Liver (tissue), 9 donors: ENCODE results near the gene NUTF2. TPM values are rescaled to one million over a fixed set of nuclear protein-coding genes. Genes with fewer than 3 reads are reported as not detected.

Experiments
- DNase-seq: peaks from one replicate; pipeline ENCODE4 v3.0.0-alpha.2; 2017; ENCODE audit warnings: low spot score
- H3K27ac ChIP-seq, 2 donors: one replicate each; pipeline ENCODE4 v1.7.0; 2013; ENCODE audit warnings: inconsistent platforms in 2 of 2, low read length in 2 of 2, control low read depth in 1 of 2, low read depth in 1 of 2, mild to moderate bottlenecking in 1 of 2
- H3K27me3 ChIP-seq, 4 donors: one replicate each; pipeline versions ENCODE4 v1.6.1 to v1.7.0; 2013; ENCODE audit warnings: low read length in 3 of 4, inconsistent platforms in 1 of 4, mild to moderate bottlenecking in 1 of 4, moderate library complexity in 1 of 4; ENCODE audit not compliant: control insufficient read depth in 4 of 4, insufficient read depth in 4 of 4
- H3K36me3 ChIP-seq, 4 donors: one replicate each; pipeline versions ENCODE4 v1.6.1 to v1.7.0; 2013; ENCODE audit warnings: low read length in 3 of 4, mild to moderate bottlenecking in 3 of 4, low read depth in 1 of 4, moderate library complexity in 1 of 4; ENCODE audit not compliant: control insufficient read depth in 4 of 4, insufficient read depth in 3 of 4
- H3K4me1 ChIP-seq, 4 donors: one replicate each; pipeline versions ENCODE4 v1.6.1 to v1.7.0; 2013; ENCODE audit warnings: low read length in 3 of 4, mild to moderate bottlenecking in 3 of 4, moderate library complexity in 1 of 4; ENCODE audit not compliant: control insufficient read depth in 4 of 4, insufficient read depth in 4 of 4
- H3K4me3 ChIP-seq, 3 donors: one replicate each; pipeline versions ENCODE4 v1.6.1 to v1.7.0; 2013; ENCODE audit warnings: low read length in 3 of 3, control low read depth in 1 of 3, low read depth in 1 of 3, mild to moderate bottlenecking in 1 of 3
- H3K9ac ChIP-seq, 2 donors: one replicate each; pipeline ENCODE4 v1.7.0; 2013; ENCODE audit warnings: low read length in 2 of 2, mild to moderate bottlenecking in 2 of 2, moderate library complexity in 2 of 2, control low read depth in 1 of 2, low read depth in 1 of 2
- H3K9me3 ChIP-seq, 4 donors: one replicate each; pipeline versions ENCODE4 v1.6.1 to v1.7.0; 2013; ENCODE audit warnings: low read length in 3 of 4; ENCODE audit not compliant: control insufficient read depth in 4 of 4
- EGR1 ChIP-seq, 2 donors: IDR thresholded peaks; 2 replicates each; pipeline ENCODE4 v1.6.1; 2016 to 2018; ENCODE audit warnings: antibody characterized with exemption in 2 of 2, low read depth in 2 of 2
- FOXA1 ChIP-seq: IDR thresholded peaks from 2 replicates; pipeline ENCODE4 v1.6.1; 2016; ENCODE audit warnings: antibody characterized with exemption
- FOXA2 ChIP-seq: IDR thresholded peaks from 2 replicates; pipeline ENCODE4 v1.6.1; 2016; ENCODE audit warnings: antibody characterized with exemption
- GABPA ChIP-seq, 2 donors: IDR thresholded peaks in 1 of 2; conservative IDR thresholded peaks in 1 of 2; 2 replicates each; pipeline ENCODE4 v1.6.1; 2016; ENCODE audit warnings: antibody characterized with exemption in 2 of 2, mild to moderate bottlenecking in 1 of 2, moderate library complexity in 1 of 2
- HNF4A ChIP-seq, 2 donors: conservative IDR thresholded peaks; 2 replicates each; pipeline ENCODE4 v1.6.1; 2016; ENCODE audit warnings: antibody characterized with exemption in 2 of 2, mild to moderate bottlenecking in 2 of 2
- HNF4G ChIP-seq: IDR thresholded peaks from 2 replicates; pipeline ENCODE4 v1.6.1; 2016; ENCODE audit warnings: antibody characterized with exemption
- JUND ChIP-seq, 2 donors: IDR thresholded peaks; 2 replicates each; pipeline ENCODE4 v1.6.1; 2016; ENCODE audit warnings: antibody characterized with exemption in 2 of 2
- NR2F2 ChIP-seq: IDR thresholded peaks from 2 replicates; pipeline ENCODE4 v1.6.1; 2016; ENCODE audit warnings: antibody characterized with exemption
- RAD21 ChIP-seq, 2 donors: IDR thresholded peaks; 2 replicates each; pipeline ENCODE4 v1.6.1; 2016; ENCODE audit warnings: antibody characterized with exemption in 2 of 2, mild to moderate bottlenecking in 2 of 2
- RXRA ChIP-seq, 2 donors: IDR thresholded peaks; 2 replicates each; pipeline ENCODE4 v1.6.1; 2017 to 2018; ENCODE audit warnings: antibody characterized with exemption in 2 of 2, mild to moderate bottlenecking in 1 of 2
- SP1 ChIP-seq: IDR thresholded peaks from 2 replicates; pipeline ENCODE4 v1.6.1; 2018; ENCODE audit warnings: antibody characterized with exemption, mild to moderate bottlenecking
- TAF1 ChIP-seq: conservative IDR thresholded peaks from 2 replicates; pipeline ENCODE4 v1.6.1; 2016; ENCODE audit warnings: antibody characterized with exemption, mild to moderate bottlenecking
- YY1 ChIP-seq: IDR thresholded peaks from 2 replicates; pipeline ENCODE4 v1.6.1; 2016; ENCODE audit warnings: antibody characterized with exemption, mild to moderate bottlenecking
- WGBS: extraction: QIAGEN DNeasy Blood & Tissue Kit; methylation state at CpG from one replicate; pipeline ENCODE4 v1.1.7; 2013; 5-methylcytosine and 5-hydroxymethylcytosine counted together
- polyA plus RNA-seq, 2 donors: library from polyadenylated mRNA; stranded (reverse) in 1 of 2; unstranded in 1 of 2; fragments of 200-250 nt in 1 of 2; fragments of >200 nt in 1 of 2; fragmentation: Nextera tagmentation in 1 of 2; extraction: Ambion mirVana in 1 of 2; gene quantifications; one replicate each; pipeline versions ENCODE4 v1.2.1 to v1.2.3, GENCODE V29; 2013 to 2015
- total RNA-seq, 2 donors: library from RNA; depleted of rRNA; stranded (reverse); fragments of >200 nt; gene quantifications; one replicate each; pipeline ENCODE4 v1.2.3, GENCODE V29; 2014
- TF ChIP-seq, protein P1 (sequence below): IDR thresholded peaks from 2 replicates; pipeline ENCODE4 v1.6.1; 2016; ENCODE audit warnings: antibody characterized with exemption, mild to moderate bottlenecking
- TF ChIP-seq, protein P2 (sequence below): IDR thresholded peaks from 2 replicates; pipeline ENCODE4 v1.6.1; 2016; ENCODE audit warnings: antibody characterized with exemption
- TF ChIP-seq, protein P3 (sequence below): IDR thresholded peaks from 2 replicates; pipeline ENCODE4 v1.6.1; 2016; ENCODE audit warnings: antibody characterized with exemption
- TF ChIP-seq, protein P4 (sequence below): fragments of 150-350 bp; IDR thresholded peaks from 2 replicates; pipeline ENCODE4 v1.5.1; 2017; ENCODE audit warnings: improper control_type of control experiment, low read depth, low read length; ENCODE audit not compliant: missing input control
- TF ChIP-seq, protein P5 (sequence below): IDR thresholded peaks from 2 replicates; pipeline ENCODE4 v1.6.1; 2016; ENCODE audit warnings: antibody characterized with exemption
- donor health status: healthy.
- donor health status: healthy.
- donor health status: healthy.
- donor health status: healthy.
- donor health status: healthy.

NUTF2 gene
- total and polyA plus RNA-seq, 4 donors, result 27.4 to 69.5 (median 54.8) TPM

DNA sequence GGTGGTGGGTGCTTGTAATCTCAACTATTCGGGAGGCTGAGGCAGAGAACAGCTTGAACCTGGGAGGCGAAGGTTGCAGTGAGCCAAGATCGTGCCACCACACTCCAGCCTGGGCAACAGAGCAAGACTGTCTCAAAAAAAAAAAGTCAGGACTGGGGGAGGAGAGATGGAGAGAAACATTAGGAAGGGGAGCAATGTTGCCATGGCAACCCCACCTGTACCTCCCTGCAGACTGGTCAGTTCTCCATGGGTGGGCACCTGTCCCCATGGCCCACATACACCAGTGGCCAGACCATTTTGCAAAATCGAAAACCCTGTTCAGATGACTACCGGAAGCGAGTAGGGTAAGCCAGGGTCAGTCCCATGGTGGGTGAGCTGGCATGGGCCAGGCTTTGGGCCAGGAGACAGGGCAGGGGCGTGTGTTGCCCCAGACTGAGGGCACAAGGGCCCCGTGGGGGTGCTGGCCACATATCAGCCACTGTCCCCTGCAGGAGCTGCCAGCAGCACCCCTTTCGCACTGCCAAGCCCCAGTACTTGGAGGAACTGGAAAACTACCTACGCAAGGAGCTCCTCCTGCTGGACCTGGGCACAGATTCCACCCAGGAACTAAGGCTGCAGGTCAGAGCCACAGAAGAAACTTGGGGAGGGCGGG lies 26.0 kb upstream of the NUTF2 start:
- Histone ChIP-seq H3K4me3 (no peak overlapping the region), H3K9ac (no peak overlapping the region), H3K36me3 (no peaks in the 10 kb centered on the region), H3K4me1 (peaks cover 0 to 5% (median 1%) of the 10 kb centered on the region in 4 donors), H3K27ac (no peak overlapping the region), H3K27me3 (no peaks in the 10 kb centered on the region), H3K9me3 (no peaks in the 10 kb centered on the region)
- no peak for TF ChIP-seq JUND (IDR thresholded peaks at IDR 0.05)
- no peak for TF ChIP-seq FOXA2
- no peak for TF ChIP-seq HNF4A (conservative IDR thresholded peaks at IDR 0.05)
- TF ChIP-seq, protein P1, sequence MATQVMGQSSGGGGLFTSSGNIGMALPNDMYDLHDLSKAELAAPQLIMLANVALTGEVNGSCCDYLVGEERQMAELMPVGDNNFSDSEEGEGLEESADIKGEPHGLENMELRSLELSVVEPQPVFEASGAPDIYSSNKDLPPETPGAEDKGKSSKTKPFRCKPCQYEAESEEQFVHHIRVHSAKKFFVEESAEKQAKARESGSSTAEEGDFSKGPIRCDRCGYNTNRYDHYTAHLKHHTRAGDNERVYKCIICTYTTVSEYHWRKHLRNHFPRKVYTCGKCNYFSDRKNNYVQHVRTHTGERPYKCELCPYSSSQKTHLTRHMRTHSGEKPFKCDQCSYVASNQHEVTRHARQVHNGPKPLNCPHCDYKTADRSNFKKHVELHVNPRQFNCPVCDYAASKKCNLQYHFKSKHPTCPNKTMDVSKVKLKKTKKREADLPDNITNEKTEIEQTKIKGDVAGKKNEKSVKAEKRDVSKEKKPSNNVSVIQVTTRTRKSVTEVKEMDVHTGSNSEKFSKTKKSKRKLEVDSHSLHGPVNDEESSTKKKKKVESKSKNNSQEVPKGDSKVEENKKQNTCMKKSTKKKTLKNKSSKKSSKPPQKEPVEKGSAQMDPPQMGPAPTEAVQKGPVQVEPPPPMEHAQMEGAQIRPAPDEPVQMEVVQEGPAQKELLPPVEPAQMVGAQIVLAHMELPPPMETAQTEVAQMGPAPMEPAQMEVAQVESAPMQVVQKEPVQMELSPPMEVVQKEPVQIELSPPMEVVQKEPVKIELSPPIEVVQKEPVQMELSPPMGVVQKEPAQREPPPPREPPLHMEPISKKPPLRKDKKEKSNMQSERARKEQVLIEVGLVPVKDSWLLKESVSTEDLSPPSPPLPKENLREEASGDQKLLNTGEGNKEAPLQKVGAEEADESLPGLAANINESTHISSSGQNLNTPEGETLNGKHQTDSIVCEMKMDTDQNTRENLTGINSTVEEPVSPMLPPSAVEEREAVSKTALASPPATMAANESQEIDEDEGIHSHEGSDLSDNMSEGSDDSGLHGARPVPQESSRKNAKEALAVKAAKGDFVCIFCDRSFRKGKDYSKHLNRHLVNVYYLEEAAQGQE, result no peak
- TF ChIP-seq FOXA1, result no peak
- TF ChIP-seq RXRA (IDR thresholded peaks at IDR 0.05), result no peak
- TF ChIP-seq, protein P2, sequence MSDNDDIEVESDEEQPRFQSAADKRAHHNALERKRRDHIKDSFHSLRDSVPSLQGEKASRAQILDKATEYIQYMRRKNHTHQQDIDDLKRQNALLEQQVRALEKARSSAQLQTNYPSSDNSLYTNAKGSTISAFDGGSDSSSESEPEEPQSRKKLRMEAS, result no peak
- TF ChIP-seq YY1, result no peak
- no peak for TF ChIP-seq SP1
- TF ChIP-seq, protein P3, sequence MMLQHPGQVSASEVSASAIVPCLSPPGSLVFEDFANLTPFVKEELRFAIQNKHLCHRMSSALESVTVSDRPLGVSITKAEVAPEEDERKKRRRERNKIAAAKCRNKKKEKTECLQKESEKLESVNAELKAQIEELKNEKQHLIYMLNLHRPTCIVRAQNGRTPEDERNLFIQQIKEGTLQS, result no peak
- no peak for TF ChIP-seq GABPA (IDR thresholded peaks at IDR 0.05 in 1 of 2, conservative IDR thresholded peaks at IDR 0.05 in 1 of 2)
- no peak for TF ChIP-seq TAF1
- TF ChIP-seq, protein P4, sequence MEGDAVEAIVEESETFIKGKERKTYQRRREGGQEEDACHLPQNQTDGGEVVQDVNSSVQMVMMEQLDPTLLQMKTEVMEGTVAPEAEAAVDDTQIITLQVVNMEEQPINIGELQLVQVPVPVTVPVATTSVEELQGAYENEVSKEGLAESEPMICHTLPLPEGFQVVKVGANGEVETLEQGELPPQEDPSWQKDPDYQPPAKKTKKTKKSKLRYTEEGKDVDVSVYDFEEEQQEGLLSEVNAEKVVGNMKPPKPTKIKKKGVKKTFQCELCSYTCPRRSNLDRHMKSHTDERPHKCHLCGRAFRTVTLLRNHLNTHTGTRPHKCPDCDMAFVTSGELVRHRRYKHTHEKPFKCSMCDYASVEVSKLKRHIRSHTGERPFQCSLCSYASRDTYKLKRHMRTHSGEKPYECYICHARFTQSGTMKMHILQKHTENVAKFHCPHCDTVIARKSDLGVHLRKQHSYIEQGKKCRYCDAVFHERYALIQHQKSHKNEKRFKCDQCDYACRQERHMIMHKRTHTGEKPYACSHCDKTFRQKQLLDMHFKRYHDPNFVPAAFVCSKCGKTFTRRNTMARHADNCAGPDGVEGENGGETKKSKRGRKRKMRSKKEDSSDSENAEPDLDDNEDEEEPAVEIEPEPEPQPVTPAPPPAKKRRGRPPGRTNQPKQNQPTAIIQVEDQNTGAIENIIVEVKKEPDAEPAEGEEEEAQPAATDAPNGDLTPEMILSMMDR, result no peak
- no peak for TF ChIP-seq HNF4G
- TF ChIP-seq, protein P5, sequence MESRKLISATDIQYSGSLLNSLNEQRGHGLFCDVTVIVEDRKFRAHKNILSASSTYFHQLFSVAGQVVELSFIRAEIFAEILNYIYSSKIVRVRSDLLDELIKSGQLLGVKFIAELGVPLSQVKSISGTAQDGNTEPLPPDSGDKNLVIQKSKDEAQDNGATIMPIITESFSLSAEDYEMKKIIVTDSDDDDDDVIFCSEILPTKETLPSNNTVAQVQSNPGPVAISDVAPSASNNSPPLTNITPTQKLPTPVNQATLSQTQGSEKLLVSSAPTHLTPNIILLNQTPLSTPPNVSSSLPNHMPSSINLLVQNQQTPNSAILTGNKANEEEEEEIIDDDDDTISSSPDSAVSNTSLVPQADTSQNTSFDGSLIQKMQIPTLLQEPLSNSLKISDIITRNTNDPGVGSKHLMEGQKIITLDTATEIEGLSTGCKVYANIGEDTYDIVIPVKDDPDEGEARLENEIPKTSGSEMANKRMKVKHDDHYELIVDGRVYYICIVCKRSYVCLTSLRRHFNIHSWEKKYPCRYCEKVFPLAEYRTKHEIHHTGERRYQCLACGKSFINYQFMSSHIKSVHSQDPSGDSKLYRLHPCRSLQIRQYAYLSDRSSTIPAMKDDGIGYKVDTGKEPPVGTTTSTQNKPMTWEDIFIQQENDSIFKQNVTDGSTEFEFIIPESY, result no peak
- TF ChIP-seq EGR1 (IDR thresholded peaks at IDR 0.05; ENCODE audit: low read depth in 2 of 2), result no peak
- TF ChIP-seq RAD21 (IDR thresholded peaks at IDR 0.05), result no peak
- TF ChIP-seq NR2F2, result no peak
- 93% methylated on average over 11 of the region's 11 CpGs for WGBS
- DNase-seq, result no peak
